MM.1S (cell line): ENCODE data around the gene ZNF503.

Experiments used
- DNase-seq: peaks from one replicate; pipeline ENCODE4 v3.0.0-alpha.2; 2015
- H2AFZ ChIP-seq: fragments of 300-600 bp; sonication (generic); 2 replicates; pipeline ENCODE4 v1.6.0; 2016; ENCODE audit warnings: antibody characterized with exemption, low read length
- H3F3A ChIP-seq: fragments of 300-600 bp; sonication (generic); 2 replicates; pipeline ENCODE4 v1.6.1; 2016; ENCODE audit warnings: mild to moderate bottlenecking, antibody characterized with exemption, low read length, moderate library complexity, mixed read lengths; ENCODE audit not compliant: insufficient read depth
- H3K27ac ChIP-seq: fragments of 300-600 bp; sonication (generic); 2 replicates; pipeline ENCODE4 v1.5.1; 2016; ENCODE audit warnings: mild to moderate bottlenecking, low read length
- H3K27me3 ChIP-seq: fragments of 300-600 bp; sonication (generic); replicated peaks from 2 replicates; pipeline ENCODE4 v1.6.0; 2016; ENCODE audit warnings: low read length; ENCODE audit not compliant: insufficient read depth
- H3K36me3 ChIP-seq: fragments of 300-600 bp; sonication (generic); replicated peaks from 2 replicates; pipeline ENCODE4 v1.6.1; 2016; ENCODE audit warnings: mild to moderate bottlenecking, low read length, mixed read lengths; ENCODE audit not compliant: insufficient read depth
- H3K4me1 ChIP-seq: fragments of 300-600 bp; sonication (generic); 2 replicates; pipeline ENCODE4 v1.6.1; 2016; ENCODE audit warnings: low read length, mixed read lengths
- H3K4me2 ChIP-seq: fragments of 300-600 bp; sonication (generic); 2 replicates; pipeline ENCODE4 v1.6.0; 2016; ENCODE audit warnings: low read depth, low read length
- H3K4me3 ChIP-seq: fragments of 300-600 bp; sonication (generic); 2 replicates; pipeline ENCODE4 v1.5.1; 2016; ENCODE audit warnings: low read length, mixed read lengths
- H3K79me2 ChIP-seq: fragments of 300-600 bp; sonication (generic); 2 replicates; pipeline ENCODE4 v1.6.1; 2016; ENCODE audit warnings: mixed run types, low read length, mixed read lengths
- H3K9ac ChIP-seq: fragments of 300-600 bp; sonication (generic); 2 replicates; pipeline ENCODE4 v1.6.1; 2016; ENCODE audit warnings: low read length, mixed read lengths
- H3K9me2 ChIP-seq: fragments of 300-600 bp; sonication (generic); replicated peaks from 2 replicates; pipeline ENCODE4 v1.6.1; 2016; ENCODE audit warnings: mild to moderate bottlenecking, low read length, mixed read lengths; ENCODE audit not compliant: insufficient read depth
- H3K9me3 ChIP-seq: fragments of 300-600 bp; sonication (generic); replicated peaks from 2 replicates; pipeline ENCODE4 v1.6.1; 2016; ENCODE audit warnings: mild to moderate bottlenecking, low read length, mixed read lengths; ENCODE audit not compliant: insufficient read depth
- H4K20me1 ChIP-seq: fragments of 300-600 bp; sonication (generic); 2 replicates; pipeline ENCODE4 v1.6.1; 2016; ENCODE audit warnings: mild to moderate bottlenecking, low read length, moderate library complexity, mixed read lengths; ENCODE audit not compliant: insufficient read depth
- CTCF ChIP-seq: fragments of 300-600 bp; sonication (generic); IDR thresholded peaks from 2 replicates; pipeline ENCODE4 v1.5.1; 2016; ENCODE audit warnings: antibody characterized with exemption, low read length, mixed read lengths
- EZH2 ChIP-seq: fragments of 300-600 bp; sonication (generic); optimal IDR thresholded peaks from 2 replicates; pipeline ENCODE3; 2017; ENCODE audit warnings: low read depth, mild to moderate bottlenecking, antibody characterized with exemption, low read length, mixed read lengths
- EZH2phosphoT487 ChIP-seq: fragments of 300-600 bp; sonication (generic); IDR thresholded peaks from 2 replicates; pipeline ENCODE4 v1.6.1; 2018; ENCODE audit warnings: antibody characterized with exemption, low read length

ZNF503 gene

GRCh38 chr10:75398200-75398691 is 3.3 kb downstream of the ZNF503 start:
- no peak overlapping the region for H3K9ac ChIP-seq
- H3F3A ChIP-seq, result peaks cover 16% of the 10 kb centered on the region
- H3K79me2 ChIP-seq, result peaks cover 25% of the 10 kb centered on the region
- no peak for DNase-seq
- H3K4me3 ChIP-seq, result no peak overlapping the region
- H2AFZ ChIP-seq, result no peak overlapping the region
- H3K9me2 ChIP-seq, result no peaks in the 10 kb centered on the region
- H3K27ac ChIP-seq, result no peak overlapping the region
- H3K9me3 ChIP-seq, result no peaks in the 10 kb centered on the region
- no peaks in the 10 kb centered on the region for H3K4me1 ChIP-seq
- H3K4me2 ChIP-seq, result no peak overlapping the region
- H3K27me3 ChIP-seq, result no peaks in the 10 kb centered on the region
- no peaks in the 10 kb centered on the region for H4K20me1 ChIP-seq
- TF ChIP-seq CTCF (no peak), EZH2phosphoT487 (no peak), EZH2 (no peak)
- no peaks in the 10 kb centered on the region for H3K36me3 ChIP-seq

GRCh38 chr10:75397496-75398199 is 3.9 kb downstream of the ZNF503 start:
- no peaks in the 10 kb centered on the region for H3K9me3 ChIP-seq
- TF ChIP-seq CTCF, result no peak
- TF ChIP-seq EZH2, result no peak
- no peak for TF ChIP-seq EZH2phosphoT487

GRCh38 chr10:75396631-75397495 is 4.7 kb downstream of the ZNF503 start:
- H2AFZ ChIP-seq, result no peak overlapping the region

More at GRCh38 chr10:75397496-75398199, 3.9 kb downstream of the ZNF503 start:
- Histone ChIP-seq H3F3A (peaks cover 10% of the 10 kb centered on the region; the same call in 1 of the 2 replicates), H3K36me3 (no peaks in the 10 kb centered on the region), H2AFZ (no peak overlapping the region), H3K9me2 (no peaks in the 10 kb centered on the region), H3K27me3 (no peaks in the 10 kb centered on the region), H4K20me1 (no peaks in the 10 kb centered on the region), H3K79me2 (peaks cover 25% of the 10 kb centered on the region), H3K9ac (no peak overlapping the region), H3K4me2 (no peak overlapping the region), H3K4me1 (no peaks in the 10 kb centered on the region), H3K4me3 (no peak overlapping the region), H3K27ac (no peak overlapping the region)
- no peak for DNase-seq

More at GRCh38 chr10:75396631-75397495, 4.7 kb downstream of the ZNF503 start:
- Histone ChIP-seq H3K9me2 (no peaks in the 10 kb centered on the region), H3K9ac (no peak overlapping the region), H3K4me3 (no peak overlapping the region), H3K4me2 (no peak overlapping the region), H3K36me3 (no peaks in the 10 kb centered on the region), H3K79me2 (peaks cover 25% of the 10 kb centered on the region), H3F3A (peaks cover 10% of the 10 kb centered on the region; the same call in 1 of the 2 replicates), H3K4me1 (no peaks in the 10 kb centered on the region), H3K9me3 (no peaks in the 10 kb centered on the region), H3K27ac (no peak overlapping the region), H3K27me3 (no peaks in the 10 kb centered on the region), H4K20me1 (no peaks in the 10 kb centered on the region)
- DNase-seq, result no peak
- TF ChIP-seq CTCF, result no peak
- TF ChIP-seq EZH2, result no peak
